H1 (cell line): ENCODE measurements around the gene CSRP3. TPM values are rescaled to one million over a fixed set of nuclear protein-coding genes. Genes with fewer than 3 reads are reported as not detected.

Source experiments
- CTCF ChIA-PET: fragments of 300-600 bp; sonication (Branson Sonifier 250); formaldehyde crosslinking; loops from one replicate; lab custom pipeline; 2021; ENCODE audit not compliant: partially characterized antibody; lab: Charles Lee
- POLR2A ChIA-PET: fragments of 300-600 bp; sonication (Branson Sonifier 250); formaldehyde crosslinking; loops from one replicate; lab custom pipeline; 2021; ENCODE audit warnings: inconsistent platforms; ENCODE audit not compliant: partially characterized antibody; lab: Charles Lee
- DNase-seq, 2 experiments: peaks; one replicate each; pipeline versions ENCODE4 v3.0.0 to v3.0.0-alpha.2; 2010 to 2022; ENCODE audit warnings: low spot score in 2 of 2, low read depth in 1 of 2, mixed read lengths in 1 of 2
- FAIRE-seq: peaks from 2 replicates; lab custom pipeline; 2011; peaks lifted over from hg19 to GRCh38; lab: Jason Lieb, UNC
- H2AFZ ChIP-seq: 2 replicates; pipeline ENCODE4 v1.8.1; 2012; ENCODE audit warnings: low read length, inconsistent platforms
- H2AK5ac ChIP-seq: 2 replicates; pipeline ENCODE4 v1.6.1; 2013; ENCODE audit warnings: low read depth, low read length
- H2BK120ac ChIP-seq: replicated peaks from 2 replicates; pipeline ENCODE3; 2013; ENCODE audit warnings: low read depth, low read length, inconsistent platforms
- H2BK12ac ChIP-seq: 2 replicates; pipeline ENCODE4 v1.6.1; 2013; ENCODE audit warnings: low read depth, low read length
- H2BK15ac ChIP-seq: 2 replicates; pipeline ENCODE4 v1.6.1; 2013; ENCODE audit warnings: low read length
- H2BK20ac ChIP-seq: 2 replicates; pipeline ENCODE4 v1.6.1; 2013; ENCODE audit warnings: low read length
- H2BK5ac ChIP-seq: 2 replicates; pipeline ENCODE4 v1.6.1; 2013; ENCODE audit warnings: low read depth, low read length
- H3K14ac ChIP-seq: 2 replicates; pipeline ENCODE4 v1.6.1; 2013; ENCODE audit warnings: inconsistent platforms; ENCODE audit not compliant: insufficient read length
- H3K18ac ChIP-seq: 2 replicates; pipeline ENCODE4 v1.6.1; 2013; ENCODE audit warnings: low read length; ENCODE audit errors: extremely low read depth
- H3K23ac ChIP-seq: 2 replicates; pipeline ENCODE4 v1.6.1; 2013; ENCODE audit warnings: inconsistent platforms; ENCODE audit not compliant: insufficient read length
- H3K23me2 ChIP-seq: 2 replicates; pipeline ENCODE4 v1.6.1; 2013; ENCODE audit warnings: low read depth, low read length
- H3K27ac ChIP-seq: 2 replicates; pipeline ENCODE4 v1.6.1; 2011; ENCODE audit warnings: low read depth, low read length, inconsistent platforms
- H3K27me3 ChIP-seq, 4 experiments: replicated peaks in 1 of 4; 1 replicate in 1 of 4; 2 replicates in 3 of 4; pipeline versions ENCODE4 v1.6.1 to v1.8.1; 2011 to 2013; ENCODE audit warnings: low read length in 3 of 4, mild to moderate bottlenecking in 3 of 4, inconsistent platforms in 2 of 4, mixed read lengths in 2 of 4, moderate library complexity in 1 of 4; ENCODE audit not compliant: control insufficient read depth in 3 of 4, insufficient read depth in 3 of 4; ENCODE audit errors: extremely low read depth in 1 of 4
- H3K36me3 ChIP-seq, 4 experiments: 2 replicates each; pipeline versions ENCODE4 v1.6.1 to v1.8.1; 2011 to 2013; ENCODE audit warnings: mild to moderate bottlenecking in 4 of 4, low read length in 3 of 4, moderate library complexity in 2 of 4, control low read depth in 1 of 4, inconsistent platforms in 1 of 4; ENCODE audit not compliant: insufficient read depth in 4 of 4, control insufficient read depth in 2 of 4
- H3K4ac ChIP-seq: replicated peaks from 2 replicates; pipeline ENCODE3; 2013; ENCODE audit warnings: low read length, low read depth, mixed read lengths, inconsistent platforms; ENCODE audit not compliant: insufficient read length
- H3K4me1 ChIP-seq, 4 experiments: replicated peaks in 1 of 4; 1 replicate in 1 of 4; 2 replicates in 3 of 4; pipeline versions ENCODE4 v1.6.1 to v1.8.1; 2011 to 2013; ENCODE audit warnings: low read length in 3 of 4, inconsistent platforms in 2 of 4, mixed read lengths in 1 of 4; ENCODE audit not compliant: insufficient read depth in 4 of 4, control insufficient read depth in 3 of 4
- H3K4me2 ChIP-seq, 2 experiments: 2 replicates each; pipeline versions ENCODE4 v1.6.1 to v1.8.1; 2011 to 2013; ENCODE audit warnings: low read depth in 2 of 2, low read length in 2 of 2, control low read depth in 1 of 2, inconsistent platforms in 1 of 2, mild to moderate bottlenecking in 1 of 2; ENCODE audit not compliant: insufficient read depth in 1 of 2
- H3K4me3 ChIP-seq, 4 experiments: fragments of 200-600, 300-600 bp in 1 of 4; sonication (generic), shearing (Covaris generic), sonication (Bioruptor Twin) in 1 of 4; 2 replicates each; pipeline versions ENCODE4 v1.5.1 to v1.8.1; 2011 to 2016; ENCODE audit warnings: low read length in 4 of 4, low read depth in 3 of 4, control low read depth in 2 of 4, inconsistent platforms in 2 of 4, mild to moderate bottlenecking in 2 of 4, mixed read lengths in 1 of 4, moderate library complexity in 1 of 4; ENCODE audit not compliant: insufficient read depth in 2 of 4; ENCODE audit errors: extremely low read depth in 1 of 4
- H3K56ac ChIP-seq: replicated peaks from 2 replicates; pipeline ENCODE3; 2013; ENCODE audit warnings: low read depth, mild to moderate bottlenecking, mixed read lengths, low read length, inconsistent platforms; ENCODE audit not compliant: insufficient read length
- H3K79me1 ChIP-seq: 2 replicates; pipeline ENCODE4 v1.6.1; 2013; ENCODE audit warnings: low read depth, low read length, control low read depth
- H3K79me2 ChIP-seq, 2 experiments: 2 replicates each; pipeline versions ENCODE4 v1.6.1 to v1.8.1; 2012 to 2013; ENCODE audit warnings: low read length in 2 of 2, mild to moderate bottlenecking in 2 of 2, inconsistent platforms in 1 of 2; ENCODE audit not compliant: insufficient read depth in 2 of 2, control insufficient read depth in 1 of 2
- H3K9ac ChIP-seq, 4 experiments: replicated peaks in 1 of 4; 1 replicate in 1 of 4; 2 replicates in 3 of 4; pipeline versions ENCODE4 v1.6.1 to v1.8.1; 2011 to 2013; ENCODE audit warnings: low read depth in 3 of 4, low read length in 3 of 4, control low read depth in 2 of 4, mild to moderate bottlenecking in 2 of 4, moderate library complexity in 2 of 4, inconsistent platforms in 1 of 4; ENCODE audit errors: extremely low read depth in 1 of 4
- H3K9me3 ChIP-seq, 2 experiments: 2 replicates each; pipeline versions ENCODE4 v1.6.1 to v1.8.1; 2012 to 2013; ENCODE audit warnings: mild to moderate bottlenecking in 2 of 2, moderate library complexity in 2 of 2, control low read depth in 1 of 2, inconsistent platforms in 1 of 2, low read depth in 1 of 2, low read length in 1 of 2, mixed read lengths in 1 of 2; ENCODE audit not compliant: insufficient read depth in 2 of 2
- H4K20me1 ChIP-seq, 2 experiments: replicated peaks in 1 of 2; 2 replicates each; pipeline versions ENCODE3 to v1.8.1; 2011 to 2013; ENCODE audit warnings: inconsistent platforms in 2 of 2, low read length in 2 of 2, mild to moderate bottlenecking in 1 of 2; ENCODE audit not compliant: insufficient read depth in 2 of 2, control insufficient read depth in 1 of 2
- H4K5ac ChIP-seq: 2 replicates; pipeline ENCODE4 v1.6.1; 2013; ENCODE audit warnings: low read length, low read depth, mixed read lengths, inconsistent platforms; ENCODE audit not compliant: insufficient read length
- H4K8ac ChIP-seq: 2 replicates; pipeline ENCODE4 v1.8.0; 2013; ENCODE audit warnings: mild to moderate bottlenecking, moderate library complexity, low read length, inconsistent platforms; ENCODE audit not compliant: insufficient read depth; ENCODE audit errors: extremely low read depth
- H4K91ac ChIP-seq: replicated peaks from 2 replicates; pipeline ENCODE3; 2013; ENCODE audit warnings: low read length, mixed read lengths, inconsistent platforms; ENCODE audit not compliant: insufficient read length
- ATF2 ChIP-seq: IDR thresholded peaks from 2 replicates; pipeline ENCODE4 v1.6.1; 2012; ENCODE audit warnings: low read length, inconsistent platforms
- CTCF ChIP-seq, 3 experiments: IDR thresholded peaks; 1 replicate in 2 of 3; 2 replicates in 1 of 3; pipeline versions ENCODE4 v1.5.1 to v1.6.1; 2011; ENCODE audit warnings: low read length in 3 of 3, mild to moderate bottlenecking in 3 of 3, inconsistent platforms in 2 of 3, low read depth in 1 of 3, moderate library complexity in 1 of 3; ENCODE audit not compliant: insufficient read depth in 1 of 3; ENCODE audit errors: control extremely low read depth in 1 of 3
- JUN ChIP-seq: IDR thresholded peaks from 2 replicates; pipeline ENCODE4 v1.6.1; 2011; ENCODE audit warnings: low read depth, mild to moderate bottlenecking, improper control_type of control experiment, low read length
- NANOG ChIP-seq: IDR thresholded peaks from 2 replicates; pipeline ENCODE4 v1.6.1; 2011; ENCODE audit warnings: low read length, low read depth, mild to moderate bottlenecking, inconsistent platforms; ENCODE audit not compliant: insufficient read depth, poor library complexity, severe bottlenecking
- SIRT6 ChIP-seq: IDR thresholded peaks from one replicate; pipeline ENCODE4 v1.7.1; 2012; ENCODE audit warnings: low read length, inconsistent platforms
- SRF ChIP-seq: IDR thresholded peaks from 2 replicates; pipeline ENCODE4 v1.6.1; 2011; ENCODE audit warnings: mild to moderate bottlenecking, low read depth, low read length, moderate library complexity
- TAF7 ChIP-seq: optimal IDR thresholded peaks from 2 replicates; pipeline ENCODE3; 2011; ENCODE audit warnings: low read depth, mild to moderate bottlenecking, inconsistent platforms, low read length, moderate library complexity, borderline replicate concordance
- TCF12 ChIP-seq: IDR thresholded peaks from 2 replicates; pipeline ENCODE4 v1.6.1; 2011; ENCODE audit warnings: low read depth, mild to moderate bottlenecking, low read length
- WGBS, 2 experiments: shearing (Covaris generic) in 1 of 2; methylation state at CpG; one replicate each; pipeline versions ENCODE4 v1.1.6 to v1.1.7; 2013 to 2015; ENCODE audit warnings: low lambda C conversion rate in 2 of 2, mixed read lengths in 2 of 2, inconsistent platforms in 1 of 2, low coverage in 1 of 2, missing lambda C conversion rate in 1 of 2; ENCODE audit not compliant: insufficient replicate concordance in 2 of 2, insufficient coverage in 1 of 2, insufficient read length in 1 of 2; ENCODE audit errors: extremely low coverage in 1 of 2, missing lambda C conversion rate in 1 of 2; 5-methylcytosine and 5-hydroxymethylcytosine counted together
- polyA plus RNA-seq, 7 experiments: library from polyadenylated mRNA; depleted of rRNA in 3 of 7; stranded (reverse) in 5 of 7; unstranded in 2 of 7; fragments of >200 nt in 5 of 7; fragments of 200-250 nt in 2 of 7; gene quantifications; 1 replicate in 5 of 7; 2 replicates in 1 of 7; 4 replicates in 1 of 7; pipeline versions ENCODE4 v1.2.1 to v1.2.3, GENCODE V29; 2011 to 2013; ENCODE audit warnings: missing spikeins in 2 of 7, mixed read lengths in 2 of 7
- total RNA-seq: library from RNA; stranded (reverse); fragmentation: NEBNext Ultra II Directional; extraction: Animal tissue kit (Norgen Biotek cat#: 25700); gene quantifications from 2 replicates; pipeline ENCODE4 v1.2.1, GENCODE V29; 2021

CSRP3 gene
- total and polyA plus RNA-seq, 2 of the 8 experiments (the other 6 are each of a cell fraction or from before 2014, with no cell fraction given) = not detected

- no peak overlapping the region for H3K4me2 ChIP-seq
- H2BK12ac ChIP-seq = no peak overlapping the region
- no peak overlapping the region for H4K91ac ChIP-seq
- H3K27me3 ChIP-seq = peaks cover 0 to 1% (median 0%) of the 10 kb centered on the region in 4 experiments; a peak in 1 of 7 replicates
- no peak overlapping the region for H3K4me3 ChIP-seq
- H2BK20ac ChIP-seq = no peak overlapping the region
- no peak overlapping the region for H3K4ac ChIP-seq
- WGBS, 2 experiments = 87% methylated on average over 2 of the region's 2 CpGs; no CpG with 5 or more reads in 1 of the 2 experiments
- FAIRE-seq = no peak
- H2AFZ ChIP-seq = no peak overlapping the region
- H3K36me3 ChIP-seq = peaks cover 3 to 50% (median 16%) of the 10 kb centered on the region in 4 experiments; a peak in 7 of 8 replicates
- H3K4me1 ChIP-seq = no peaks in the 10 kb centered on the region
- no peak overlapping the region for H3K23ac ChIP-seq
- H3K79me2 ChIP-seq = no peaks in the 10 kb centered on the region
- H3K23me2 ChIP-seq = no peaks in the 10 kb centered on the region
- H4K5ac ChIP-seq = no peak overlapping the region
- H3K14ac ChIP-seq = no peak overlapping the region
- no peak overlapping the region for H3K18ac ChIP-seq
- H3K9me3 ChIP-seq = no peaks in the 10 kb centered on the region
- CTCF ChIA-PET = interaction anchor here (0.9 to 2.0 kb wide), 4 partner anchors 54 to 97 kb away, joined by 3 to 9 read pairs (median 4); no protein-coding TSS in a partner anchor
- POLR2A ChIA-PET = interaction anchor here (1.2 kb wide), 1 partner anchor 11 kb away, joined by 4 read pairs; no protein-coding TSS in a partner anchor
- no peak overlapping the region for H2BK15ac ChIP-seq
- no peak overlapping the region for H3K9ac ChIP-seq
- H2AK5ac ChIP-seq = no peak overlapping the region
- no peak overlapping the region for H3K27ac ChIP-seq
- no peak overlapping the region for H4K8ac ChIP-seq
- no peak overlapping the region for H3K56ac ChIP-seq
- no peak for DNase-seq
- TF ChIP-seq ATF2 (no peak), SRF (no peak), CTCF (IDR thresholded peaks at IDR 0.05; ENCODE audit: control extremely low read depth in 1 of 3, insufficient read depth in 1 of 3, low read depth in 1 of 3, low read length in 3 of 3) (no peak), TAF7 (no peak), TCF12 (no peak), JUN (no peak), SIRT6 (no peak), NANOG (no peak)
- H4K20me1 ChIP-seq = peaks cover 0 to 1% of the 10 kb centered on the region in 2 experiments
- no peak overlapping the region for H2BK5ac ChIP-seq
- no peaks in the 10 kb centered on the region for H3K79me1 ChIP-seq
- no peak overlapping the region for H2BK120ac ChIP-seq
These were observed 40.1 kb downstream of the CSRP3 start for GRCh38 chr11:19161651-19162050.
